ENCODE measurements around the gene SMU1.
"Not testable (repeated sequence)": the region's sequence is repeated elsewhere in the genome, so short reads cannot be mapped to it uniquely, and the experiment has no call there.

Gene SMU1

GRCh38 chr9:33103501-33104281 lies 27.2 kb upstream of the SMU1 start:
- peaks cover 0 to 6% (median 0%) of the 10 kb centered on the region in 11 experiments; a peak in 2 of 22 replicates for H3K36me3 ChIP-seq
- no peak overlapping the region for H3K4me3 ChIP-seq
- no peaks in the 10 kb centered on the region for H3K27me3 ChIP-seq
- H3K27ac ChIP-seq: no peak overlapping the region
- no peak for TF ChIP-seq Cebpa-rat (IDR thresholded peaks at IDR 0.05)
- 0 out of 22 replicates have a peak, but pooled peaks cover 0 to 3% (median 0%) of the 10 kb centered on the region in 11 experiments for H3K9me3 ChIP-seq (replicated peaks in 1 of 11)
- H3K4me2 ChIP-seq: no peak overlapping the region
- H3K4me1 ChIP-seq: peaks cover 12 to 30% (median 22%) of the 10 kb centered on the region in 10 experiments
- H4K20me1 ChIP-seq: no peaks in the 10 kb centered on the region; a peak in 2 of 22 replicates
- H3K9ac ChIP-seq: no peak overlapping the region

DNA sequence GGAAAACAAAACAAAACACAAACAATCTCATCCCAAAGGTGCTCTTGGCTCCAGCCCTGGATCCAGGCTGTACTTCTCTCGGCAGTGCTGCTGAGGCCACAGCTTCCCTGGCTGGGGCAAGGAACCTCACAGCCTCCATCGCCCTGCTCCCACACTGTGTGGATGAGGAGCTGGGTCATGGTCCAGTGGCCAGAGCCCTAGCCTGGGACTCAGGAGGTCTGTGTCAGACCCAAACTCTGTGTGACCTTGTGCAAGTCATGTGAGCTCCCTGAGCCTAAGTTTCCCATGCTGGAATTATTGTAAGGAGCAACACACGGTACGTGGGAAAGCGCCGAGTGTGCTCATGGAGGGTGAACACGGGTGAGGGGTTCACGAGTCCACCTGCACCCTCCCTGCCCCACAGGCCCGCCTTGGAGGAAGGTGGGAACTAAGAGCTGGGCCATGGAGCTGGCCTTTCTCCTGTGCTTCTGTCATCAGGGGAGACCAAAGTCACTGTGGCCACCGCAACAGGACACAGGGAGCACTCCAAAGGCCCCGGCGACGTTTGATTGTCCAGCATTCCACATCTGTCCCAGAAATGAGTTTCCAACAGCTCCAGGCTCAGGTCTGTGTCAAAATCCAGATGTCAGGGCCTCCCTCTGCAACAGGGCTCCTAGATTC lies 26.2 kb upstream of the SMU1 start:
- Histone ChIP-seq H3K36me3 (no peaks in the 10 kb centered on the region), H3K9ac (no peak overlapping the region), H3K9me3 (replicated peaks in 1 of 11) (0 out of 22 replicates have a peak, but pooled peaks cover 0 to 3% (median 0%) of the 10 kb centered on the region in 11 experiments), H3K4me2 (no peak overlapping the region), H3K4me1 (peaks cover 11 to 22% (median 17%) of the 10 kb centered on the region in 10 experiments), H4K20me1 (no peaks in the 10 kb centered on the region), H3K27ac (no peak overlapping the region), H3K4me3 (no peak overlapping the region), H3K27me3 (no peaks in the 10 kb centered on the region)
- TF ChIP-seq Cebpa-rat (IDR thresholded peaks at IDR 0.05): no peak

- Histone ChIP-seq H3K27me3 (no peaks in the 10 kb centered on the region), H3K4me2 (no peak overlapping the region), H3K27ac (no peak overlapping the region), H3K4me1 (peaks cover 0 to 11% (median 5%) of the 10 kb centered on the region in 10 experiments; a peak in 14 of 20 replicates), H3K9ac (no peak overlapping the region), H3K9me3 (replicated peaks in 1 of 11) (0 out of 22 replicates have a peak, but pooled peaks cover 0 to 3% (median 0%) of the 10 kb centered on the region in 11 experiments), H3K36me3 (no peaks in the 10 kb centered on the region), H3K4me3 (no peak overlapping the region), H4K20me1 (no peaks in the 10 kb centered on the region)
- no peak for TF ChIP-seq Cebpa-rat (IDR thresholded peaks at IDR 0.05)
Observed at GRCh38 chr9:33101104-33101951, 24.9 kb upstream of the SMU1 start.

DNA sequence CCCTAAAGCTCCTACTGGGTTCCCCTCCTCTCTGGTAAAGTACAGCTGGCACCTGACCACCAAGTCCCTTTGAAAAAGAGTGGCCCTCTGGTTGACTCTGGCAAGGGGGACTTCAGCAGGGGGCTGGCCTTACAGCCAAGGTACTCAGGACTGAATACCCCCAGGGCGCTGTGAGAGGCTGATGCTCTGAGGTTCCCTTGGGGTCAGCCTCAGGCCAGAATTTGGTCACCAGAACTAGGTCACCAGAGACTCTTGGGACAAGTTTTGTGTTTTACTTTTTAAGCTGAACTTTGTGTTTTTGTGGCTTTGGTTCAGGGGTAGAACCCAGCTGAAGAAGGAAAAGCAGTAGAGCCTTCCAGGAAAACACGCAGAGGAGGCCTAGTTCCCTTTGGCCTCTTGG lies 23.3 kb upstream of the SMU1 start:
- no peaks in the 10 kb centered on the region for H4K20me1 ChIP-seq
- H3K9ac ChIP-seq: no peak overlapping the region
- H3K27me3 ChIP-seq: no peaks in the 10 kb centered on the region
- no peaks in the 10 kb centered on the region for H3K36me3 ChIP-seq
- H3K4me2 ChIP-seq: peak overlapping the region in 4 of 11 experiments; percentile 10 to 37 (median 32); a peak in 7 of 22 replicates
- TF ChIP-seq Cebpa-rat (IDR thresholded peaks at IDR 0.05): no peak
- H3K4me1 ChIP-seq: peaks cover 0 to 11% (median 0%) of the 10 kb centered on the region in 10 experiments; a peak in 7 of 20 replicates
- H3K27ac ChIP-seq: peak overlapping the region in 1 of 11 experiments; percentile 1; a peak in 1 of 22 replicates
- H3K4me3 ChIP-seq: no peak overlapping the region
- 0 out of 22 replicates have a peak, but pooled peaks cover 0 to 3% (median 0%) of the 10 kb centered on the region in 11 experiments for H3K9me3 ChIP-seq (replicated peaks in 1 of 11)

DNA sequence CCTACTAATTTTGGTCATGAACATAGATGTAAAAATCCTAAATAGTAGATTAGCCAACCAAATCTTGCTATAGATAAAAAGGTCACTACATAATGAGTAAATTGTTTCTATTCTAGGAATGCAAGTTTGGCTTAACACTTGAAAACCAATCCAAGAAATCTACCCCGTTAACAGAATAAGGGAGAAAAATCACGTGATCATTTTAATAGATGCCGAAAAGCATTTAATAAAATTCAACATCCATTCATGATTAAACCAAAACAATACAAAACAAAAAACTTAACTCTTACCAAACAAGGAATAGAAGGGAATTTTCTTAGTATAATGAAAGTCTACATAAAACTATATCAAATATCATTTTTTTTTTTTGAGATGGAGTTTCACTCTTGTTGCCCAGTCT lies 20.7 kb upstream of the SMU1 start:
- no peak overlapping the region for H3K27ac ChIP-seq
- TF ChIP-seq Cebpa-rat (IDR thresholded peaks at IDR 0.05): no peak
- H3K4me1 ChIP-seq: peaks cover 0 to 13% (median 8%) of the 10 kb centered on the region in 10 experiments; a peak in 15 of 20 replicates
- 0 out of 22 replicates have a peak, but pooled peaks cover 0 to 3% (median 0%) of the 10 kb centered on the region in 11 experiments for H3K9me3 ChIP-seq (replicated peaks in 1 of 11)
- no peaks in the 10 kb centered on the region for H3K27me3 ChIP-seq
- no peak overlapping the region for H3K9ac ChIP-seq
- no peak overlapping the region for H3K4me3 ChIP-seq
- H4K20me1 ChIP-seq: no peaks in the 10 kb centered on the region
- H3K4me2 ChIP-seq: no peak overlapping the region
- no peaks in the 10 kb centered on the region for H3K36me3 ChIP-seq

- no peak overlapping the region for H3K9ac ChIP-seq
- peaks cover 0 to 18% (median 2%) of the 10 kb centered on the region in 10 experiments; a peak in 8 of 20 replicates for H3K4me1 ChIP-seq
- no peak overlapping the region for H3K4me3 ChIP-seq
- TF ChIP-seq Cebpa-rat (IDR thresholded peaks at IDR 0.05): no peak
- H3K27ac ChIP-seq: no peak overlapping the region
- H4K20me1 ChIP-seq: no peaks in the 10 kb centered on the region
- H3K9me3 ChIP-seq (replicated peaks in 1 of 11): no peaks in the 10 kb centered on the region; a peak in 1 of 22 replicates
- H3K36me3 ChIP-seq: no peaks in the 10 kb centered on the region
- peak overlapping the region in 4 of 11 experiments; percentile 31 to 63 (median 56); a peak in 8 of 22 replicates for H3K4me2 ChIP-seq
- no peaks in the 10 kb centered on the region for H3K27me3 ChIP-seq
Observed at GRCh38 chr9:33092634-33093033, 16.2 kb upstream of the SMU1 start.

DNA sequence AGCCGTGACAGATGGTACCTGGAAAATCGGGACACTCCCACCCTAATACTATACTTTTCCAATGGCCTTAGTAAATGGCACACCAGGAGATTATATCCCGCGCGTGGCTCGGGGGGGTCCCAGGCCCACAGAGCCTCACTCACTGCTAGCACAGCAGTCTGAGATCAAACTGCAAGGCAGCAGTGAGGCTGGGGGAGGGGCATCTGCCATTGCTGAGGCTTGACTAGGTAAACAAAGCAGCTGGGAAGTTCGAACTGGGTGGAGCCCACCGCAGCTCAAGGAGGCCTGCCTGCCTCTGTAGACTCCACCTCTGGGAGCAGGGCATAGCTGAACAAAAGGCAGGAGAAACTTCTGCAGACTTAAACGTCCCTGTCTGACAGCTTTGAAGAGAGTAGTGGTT lies 9.2 kb upstream of the SMU1 start:
- not testable (repeated sequence) for H3K27ac ChIP-seq; H3K4me2 ChIP-seq; H3K27me3 ChIP-seq; H3K9ac ChIP-seq; H4K20me1 ChIP-seq; H3K36me3 ChIP-seq; H3K9me3 ChIP-seq (replicated peaks in 1 of 11); H3K4me3 ChIP-seq
- H3K4me1 ChIP-seq: peaks cover 27 to 43% (median 38%) of the 10 kb centered on the region in 10 experiments

GRCh38 chr9:33082538-33083326 lies 6.3 kb upstream of the SMU1 start:
- Histone ChIP-seq H3K36me3 (no peaks in the 10 kb centered on the region), H3K27ac (peak overlapping the region; percentile 39 to 90 (median 69); a peak in 20 of 22 replicates), H3K4me1 (peaks cover 30 to 48% (median 40%) of the 10 kb centered on the region in 10 experiments), H3K9ac (peak overlapping the region; percentile 11 to 73 (median 61); a peak in 18 of 22 replicates), H3K4me3 (no peak overlapping the region), H3K9me3 (replicated peaks in 1 of 11) (no peaks in the 10 kb centered on the region), H4K20me1 (no peaks in the 10 kb centered on the region), H3K27me3 (no peaks in the 10 kb centered on the region), H3K4me2 (peak overlapping the region; percentile 63 to 97 (median 72))
- TF ChIP-seq Cebpa-rat (IDR thresholded peaks at IDR 0.05): no peak
